Hepatocyte (in vitro differentiated cells): ENCODE results near the gene RUSF1. TPM values are rescaled to one million over a fixed set of nuclear protein-coding genes. Genes with fewer than 3 reads are reported as not detected.

ENCODE experiments used
- DNase-seq: peaks from one replicate; pipeline ENCODE4 v3.0.0-alpha.2; 2016; ENCODE audit warnings: low spot score
- H2AFZ ChIP-seq: fragments of 200-600 bp; sonication (generic); 2 replicates; pipeline ENCODE4 v1.6.0; 2016; ENCODE audit warnings: antibody characterized with exemption, mild to moderate bottlenecking
- H3K27ac ChIP-seq: fragments of 200-600 bp; sonication (generic); 2 replicates; pipeline ENCODE4 v1.5.1; 2016; ENCODE audit warnings: mild to moderate bottlenecking
- H3K27me3 ChIP-seq: fragments of 200-600 bp; sonication (generic); 2 replicates; pipeline ENCODE4 v1.6.1; 2016
- H3K36me3 ChIP-seq: fragments of 200-600 bp; sonication (generic); replicated peaks from 2 replicates; pipeline ENCODE4 v1.5.1; 2016; ENCODE audit warnings: low read depth; ENCODE audit not compliant: insufficient read depth
- H3K4me1 ChIP-seq: fragments of 200-600 bp; sonication (generic); 2 replicates; pipeline ENCODE4 v1.5.1; 2016; ENCODE audit warnings: mild to moderate bottlenecking, moderate library complexity; ENCODE audit not compliant: insufficient read depth
- H3K4me2 ChIP-seq: fragments of 200-600 bp; sonication (generic); 2 replicates; pipeline ENCODE4 v1.6.0; 2016
- H3K4me3 ChIP-seq: fragments of 200-600 bp; sonication (generic); 2 replicates; pipeline ENCODE4 v1.5.1; 2016; ENCODE audit warnings: mild to moderate bottlenecking
- H3K79me2 ChIP-seq: fragments of 200-600 bp; sonication (generic); 2 replicates; pipeline ENCODE4 v1.6.0; 2017; ENCODE audit warnings: mild to moderate bottlenecking
- H3K9me2 ChIP-seq: fragments of 200-600 bp; sonication (generic); replicated peaks from 2 replicates; pipeline ENCODE4 v1.6.0; 2017; ENCODE audit warnings: mild to moderate bottlenecking; ENCODE audit not compliant: insufficient read depth
- H3K9me3 ChIP-seq: fragments of 200-600 bp; sonication (generic); 2 replicates; pipeline ENCODE4 v1.5.1; 2016; ENCODE audit warnings: low read depth, mild to moderate bottlenecking
- H4K20me1 ChIP-seq: fragments of 200-600 bp; sonication (generic); 2 replicates; pipeline ENCODE4 v1.6.0; 2016; ENCODE audit warnings: mild to moderate bottlenecking; ENCODE audit not compliant: insufficient read depth, poor library complexity, severe bottlenecking
- EZH2 ChIP-seq: fragments of 200-600 bp; sonication (generic); IDR thresholded peaks from 2 replicates; pipeline ENCODE4 v1.6.1; 2016; ENCODE audit warnings: antibody characterized with exemption, mild to moderate bottlenecking, borderline replicate concordance
- EZH2phosphoT487 ChIP-seq: fragments of 200-600 bp; sonication (generic); IDR thresholded peaks from one replicate; pipeline ENCODE4 v1.6.1; 2018; ENCODE audit warnings: antibody characterized with exemption, mild to moderate bottlenecking, low read depth, moderate library complexity; ENCODE audit not compliant: unreplicated experiment, severe bottlenecking
- WGBS: methylation state at CpG from one replicate; pipeline ENCODE4 v1.1.6; 2016; ENCODE audit warnings: low lambda C conversion rate; ENCODE audit errors: missing lambda C conversion rate; 5-methylcytosine and 5-hydroxymethylcytosine counted together
- polyA plus RNA-seq: library from polyadenylated mRNA; unstranded; fragments of >200 nt; fragmentation: Nextera tagmentation; extraction: Ambion mirVana; gene quantifications from 2 replicates; pipeline ENCODE4 v1.2.1, GENCODE V29; 2016
- total RNA-seq: library from RNA; depleted of rRNA; stranded (reverse); fragments of >200 nt; gene quantifications from 2 replicates; pipeline ENCODE4 v1.2.3, GENCODE V29; 2014
- TF ChIP-seq, protein P1 (sequence below): fragments of 200-600 bp; sonication (generic); IDR thresholded peaks from 2 replicates; pipeline ENCODE4 v1.5.1; 2016; ENCODE audit warnings: antibody characterized with exemption, mild to moderate bottlenecking; ENCODE audit not compliant: poor library complexity

The RUSF1 gene
- total and polyA plus RNA-seq, 2 experiments from 2014 or later: 56.6 to 77.2 TPM

GRCh38 chr16:31491778-31492418, 16.3 kb downstream of the RUSF1 start:
- no peak overlapping the region for H3K4me3 ChIP-seq
- no peaks in the 10 kb centered on the region for H3K9me3 ChIP-seq
- TF ChIP-seq, protein P1, sequence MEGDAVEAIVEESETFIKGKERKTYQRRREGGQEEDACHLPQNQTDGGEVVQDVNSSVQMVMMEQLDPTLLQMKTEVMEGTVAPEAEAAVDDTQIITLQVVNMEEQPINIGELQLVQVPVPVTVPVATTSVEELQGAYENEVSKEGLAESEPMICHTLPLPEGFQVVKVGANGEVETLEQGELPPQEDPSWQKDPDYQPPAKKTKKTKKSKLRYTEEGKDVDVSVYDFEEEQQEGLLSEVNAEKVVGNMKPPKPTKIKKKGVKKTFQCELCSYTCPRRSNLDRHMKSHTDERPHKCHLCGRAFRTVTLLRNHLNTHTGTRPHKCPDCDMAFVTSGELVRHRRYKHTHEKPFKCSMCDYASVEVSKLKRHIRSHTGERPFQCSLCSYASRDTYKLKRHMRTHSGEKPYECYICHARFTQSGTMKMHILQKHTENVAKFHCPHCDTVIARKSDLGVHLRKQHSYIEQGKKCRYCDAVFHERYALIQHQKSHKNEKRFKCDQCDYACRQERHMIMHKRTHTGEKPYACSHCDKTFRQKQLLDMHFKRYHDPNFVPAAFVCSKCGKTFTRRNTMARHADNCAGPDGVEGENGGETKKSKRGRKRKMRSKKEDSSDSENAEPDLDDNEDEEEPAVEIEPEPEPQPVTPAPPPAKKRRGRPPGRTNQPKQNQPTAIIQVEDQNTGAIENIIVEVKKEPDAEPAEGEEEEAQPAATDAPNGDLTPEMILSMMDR: no peak
- no peak for TF ChIP-seq EZH2
- TF ChIP-seq EZH2phosphoT487: no peak
- no peak overlapping the region for H3K4me2 ChIP-seq
- H3K27me3 ChIP-seq: no peaks in the 10 kb centered on the region
- H3K36me3 ChIP-seq: no peaks in the 10 kb centered on the region
- no peak overlapping the region for H2AFZ ChIP-seq
- no peaks in the 10 kb centered on the region for H3K9me2 ChIP-seq
- no peak overlapping the region for H3K27ac ChIP-seq
- H4K20me1 ChIP-seq: no peaks in the 10 kb centered on the region
- H3K79me2 ChIP-seq: no peaks in the 10 kb centered on the region
- peaks cover 15% of the 10 kb centered on the region for H3K4me1 ChIP-seq
- no peak for DNase-seq
- 96% methylated on average over 8 of the region's 8 CpGs for WGBS

DNA sequence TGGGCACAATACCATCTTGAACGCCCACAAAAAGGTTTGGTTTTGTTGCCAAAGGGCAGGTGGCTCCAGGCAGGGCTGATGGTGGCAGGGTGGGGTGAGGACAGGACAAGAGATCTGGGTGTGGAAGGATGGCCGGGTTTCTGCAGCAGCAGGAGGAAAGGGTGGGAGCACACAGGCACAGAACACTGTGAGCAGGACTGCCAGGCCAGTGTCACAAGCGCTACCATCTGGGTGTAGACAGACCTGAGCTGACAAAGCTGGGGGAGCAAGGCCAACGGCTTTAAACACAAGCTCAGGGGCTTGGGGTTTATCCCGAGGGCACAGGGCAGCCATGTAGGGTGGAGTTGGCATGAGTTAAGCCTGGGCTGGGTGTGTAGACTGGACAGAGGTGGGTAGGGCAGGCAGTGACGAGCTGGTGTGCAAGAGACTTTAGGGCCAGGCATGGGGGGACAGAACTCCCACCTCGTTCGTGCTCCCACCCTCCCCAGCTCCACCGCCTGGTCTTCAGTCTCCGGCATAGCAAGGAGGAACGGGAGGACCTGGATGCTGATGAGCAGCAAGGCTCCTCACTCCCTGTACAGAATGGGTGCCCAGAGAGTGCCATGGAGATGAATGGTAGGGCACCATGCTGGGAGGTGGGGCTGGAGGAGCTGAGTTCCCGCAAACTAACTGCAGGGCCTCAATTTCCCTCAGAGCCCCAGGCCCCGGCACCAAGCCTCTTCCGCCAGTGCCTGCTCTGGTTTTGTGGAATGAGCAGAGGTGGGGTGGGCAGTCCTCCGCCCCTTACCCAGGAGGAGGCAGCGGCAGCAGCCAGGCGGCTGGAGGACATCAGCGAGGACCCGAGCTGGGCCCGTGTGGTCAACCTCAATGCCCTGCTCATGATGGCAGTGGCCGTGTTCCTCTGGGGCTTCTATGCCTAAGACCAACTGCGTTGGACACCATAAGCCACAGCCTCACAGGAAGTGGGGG, 18.3 kb downstream of the RUSF1 start:
- Histone ChIP-seq H3K4me3 (no peak overlapping the region), H3K9me3 (no peaks in the 10 kb centered on the region), H3K4me2 (no peak overlapping the region), H3K9me2 (no peaks in the 10 kb centered on the region), H2AFZ (no peak overlapping the region), H3K79me2 (no peaks in the 10 kb centered on the region), H3K36me3 (no peaks in the 10 kb centered on the region), H3K27ac (no peak overlapping the region), H3K4me1 (peaks cover 21% of the 10 kb centered on the region), H3K27me3 (no peaks in the 10 kb centered on the region), H4K20me1 (no peaks in the 10 kb centered on the region)
- no peak for DNase-seq
- TF ChIP-seq EZH2: no peak
- TF ChIP-seq EZH2phosphoT487: no peak
- TF ChIP-seq, protein P1: no peak
- WGBS: 96% methylated on average over 22 of the region's 22 CpGs

DNA sequence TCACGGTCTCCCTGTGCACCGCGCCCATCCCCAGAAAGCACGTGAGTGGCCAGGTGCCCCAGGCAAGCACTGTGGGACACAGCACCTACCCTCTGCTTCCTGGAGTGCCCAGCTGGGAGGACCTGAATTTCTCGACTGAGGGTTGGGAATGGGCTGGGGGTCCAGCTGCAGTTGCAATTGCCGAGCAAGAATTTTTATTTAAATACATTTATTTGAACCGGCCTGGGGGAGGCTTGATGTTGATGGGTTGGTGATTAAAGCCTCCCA, 19.0 kb downstream of the RUSF1 start:
- H3K9me3 ChIP-seq: no peaks in the 10 kb centered on the region
- 92% methylated on average over 7 of the region's 7 CpGs for WGBS
- no peaks in the 10 kb centered on the region for H3K27me3 ChIP-seq
- H4K20me1 ChIP-seq: no peaks in the 10 kb centered on the region
- H3K4me2 ChIP-seq: no peak overlapping the region
- H2AFZ ChIP-seq: no peak overlapping the region
- H3K4me3 ChIP-seq: no peak overlapping the region
- H3K36me3 ChIP-seq: no peaks in the 10 kb centered on the region
- TF ChIP-seq EZH2: no peak
- TF ChIP-seq EZH2phosphoT487: no peak
- peaks cover 25% of the 10 kb centered on the region for H3K4me1 ChIP-seq
- no peak overlapping the region for H3K27ac ChIP-seq
- no peaks in the 10 kb centered on the region for H3K79me2 ChIP-seq
- DNase-seq: no peak
- H3K9me2 ChIP-seq: no peaks in the 10 kb centered on the region

GRCh38 chr16:31488468-31489297, 19.5 kb downstream of the RUSF1 start:
- Histone ChIP-seq H3K4me3 (peak overlapping the region; percentile 46), H3K27me3 (no peaks in the 10 kb centered on the region), H4K20me1 (no peaks in the 10 kb centered on the region), H3K36me3 (no peaks in the 10 kb centered on the region), H3K9me3 (no peaks in the 10 kb centered on the region), H3K79me2 (no peaks in the 10 kb centered on the region), H2AFZ (peak overlapping the region; percentile 29), H3K4me2 (peak overlapping the region; percentile 95), H3K9me2 (no peaks in the 10 kb centered on the region), H3K27ac (no peak overlapping the region), H3K4me1 (peaks cover 25% of the 10 kb centered on the region)
- no peak for TF ChIP-seq EZH2
- no peak for TF ChIP-seq EZH2phosphoT487
- TF ChIP-seq, protein P1: no peak
- no peak for DNase-seq
- WGBS: 48% methylated on average over 67 of the region's 77 CpGs
